ENCODE measurements around the gene CRELD2.

GRCh38 chr22:49910229-49911155 is 7.9 kb upstream of the CRELD2 start:
- TF ChIP-seq, protein P1, sequence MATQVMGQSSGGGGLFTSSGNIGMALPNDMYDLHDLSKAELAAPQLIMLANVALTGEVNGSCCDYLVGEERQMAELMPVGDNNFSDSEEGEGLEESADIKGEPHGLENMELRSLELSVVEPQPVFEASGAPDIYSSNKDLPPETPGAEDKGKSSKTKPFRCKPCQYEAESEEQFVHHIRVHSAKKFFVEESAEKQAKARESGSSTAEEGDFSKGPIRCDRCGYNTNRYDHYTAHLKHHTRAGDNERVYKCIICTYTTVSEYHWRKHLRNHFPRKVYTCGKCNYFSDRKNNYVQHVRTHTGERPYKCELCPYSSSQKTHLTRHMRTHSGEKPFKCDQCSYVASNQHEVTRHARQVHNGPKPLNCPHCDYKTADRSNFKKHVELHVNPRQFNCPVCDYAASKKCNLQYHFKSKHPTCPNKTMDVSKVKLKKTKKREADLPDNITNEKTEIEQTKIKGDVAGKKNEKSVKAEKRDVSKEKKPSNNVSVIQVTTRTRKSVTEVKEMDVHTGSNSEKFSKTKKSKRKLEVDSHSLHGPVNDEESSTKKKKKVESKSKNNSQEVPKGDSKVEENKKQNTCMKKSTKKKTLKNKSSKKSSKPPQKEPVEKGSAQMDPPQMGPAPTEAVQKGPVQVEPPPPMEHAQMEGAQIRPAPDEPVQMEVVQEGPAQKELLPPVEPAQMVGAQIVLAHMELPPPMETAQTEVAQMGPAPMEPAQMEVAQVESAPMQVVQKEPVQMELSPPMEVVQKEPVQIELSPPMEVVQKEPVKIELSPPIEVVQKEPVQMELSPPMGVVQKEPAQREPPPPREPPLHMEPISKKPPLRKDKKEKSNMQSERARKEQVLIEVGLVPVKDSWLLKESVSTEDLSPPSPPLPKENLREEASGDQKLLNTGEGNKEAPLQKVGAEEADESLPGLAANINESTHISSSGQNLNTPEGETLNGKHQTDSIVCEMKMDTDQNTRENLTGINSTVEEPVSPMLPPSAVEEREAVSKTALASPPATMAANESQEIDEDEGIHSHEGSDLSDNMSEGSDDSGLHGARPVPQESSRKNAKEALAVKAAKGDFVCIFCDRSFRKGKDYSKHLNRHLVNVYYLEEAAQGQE (IDR thresholded peaks at IDR 0.05; ENCODE audit: borderline replicate concordance), result no peak
- TF ChIP-seq MXI1 (conservative IDR thresholded peaks at IDR 0.05; ENCODE audit: poor library complexity, severe bottlenecking) (no peak), CTCF (IDR thresholded peaks at IDR 0.05; ENCODE audit: poor library complexity, severe bottlenecking) (no peak), RAD21 (conservative IDR thresholded peaks at IDR 0.05) (no peak)

Measured in neural cell (in vitro differentiated cells).